ENCODE results near the gene CTXN1.

GRCh38 chr19:7926021-7926726, at the start of gene CTXN1:
- TF ChIP-seq GATA3 (IDR thresholded peaks at IDR 0.05; ENCODE audit: low read depth, low read length): no peak
- no peak for TF ChIP-seq GATA2 (IDR thresholded peaks at IDR 0.05; ENCODE audit: low read depth, low read length)
